HepG2 (cell line): ENCODE measurements around the gene MRPS25. TPM values are rescaled to one million over a fixed set of nuclear protein-coding genes. Genes with fewer than 3 reads are reported as not detected.

Source experiments
- CAMTA2 ChIP-seq: sonication (generic); formaldehyde crosslinking; IDR thresholded peaks from 2 replicates; pipeline ENCODE4 v1.4.0; 2020; ENCODE audit warnings: mild to moderate bottlenecking, missing genetic modification reagents, borderline replicate concordance
- DNMT1 ChIP-seq: sonication (generic); formaldehyde crosslinking; IDR thresholded peaks from 2 replicates; pipeline ENCODE4 v1.5.1; 2020; ENCODE audit warnings: mild to moderate bottlenecking, missing genetic modification reagents
- GMEB2 ChIP-seq: IDR thresholded peaks from 2 replicates; pipeline ENCODE4 v1.6.1; 2016; ENCODE audit warnings: missing biosample characterization, missing genetic modification reagents, low read depth
- ISL2 ChIP-seq: sonication (generic); formaldehyde crosslinking; IDR thresholded peaks from 2 replicates; pipeline ENCODE4 v1.5.0; 2020; ENCODE audit warnings: missing genetic modification reagents
- RARA ChIP-seq: IDR thresholded peaks from 2 replicates; pipeline ENCODE4 v1.6.1; 2016; ENCODE audit warnings: missing genetic modification reagents, missing compliant biosample characterization
- ZBTB1 ChIP-seq: sonication (generic); formaldehyde crosslinking; IDR thresholded peaks from 2 replicates; pipeline ENCODE4 v1.4.0; 2020; ENCODE audit warnings: missing genetic modification reagents, borderline replicate concordance
- ZKSCAN1 ChIP-seq: fragments of 150-350 bp; IDR thresholded peaks from 2 replicates; pipeline ENCODE4 v1.6.1; 2014; ENCODE audit warnings: low read length
- ZNF318 ChIP-seq: sonication (generic); formaldehyde crosslinking; IDR thresholded peaks from 2 replicates; pipeline ENCODE4 v1.4.0; 2020; ENCODE audit warnings: mild to moderate bottlenecking, missing genetic modification reagents
- ZNF513 ChIP-seq: sonication (generic); formaldehyde crosslinking; conservative IDR thresholded peaks from 2 replicates; pipeline ENCODE4 v1.5.0; 2020; ENCODE audit warnings: missing genetic modification reagents
- polyA plus RNA-seq, 8 experiments: library from polyadenylated mRNA; depleted of rRNA in 3 of 8; stranded (reverse) in 7 of 8; unstranded in 1 of 8; fragments of >200 nt; fragmentation: Illumina TruSeq in 4 of 8; extraction: Trizol in 4 of 8; gene quantifications; 2 replicates each; pipeline versions ENCODE4 v1.2.1 to v1.2.3, GENCODE V29; 2011 to 2016; ENCODE audit warnings: low read depth in 4 of 8, missing spikeins in 1 of 8, mixed read lengths in 1 of 8; ENCODE audit not compliant: insufficient read depth in 1 of 8
- total RNA-seq, 5 experiments: library from RNA; depleted of rRNA; stranded (reverse); fragments of >200 nt; fragmentation: Illumina TruSeq; extraction: Trizol; gene quantifications; 2 replicates each; pipeline ENCODE4 v1.2.3, GENCODE V29; 2016; ENCODE audit warnings: low read depth in 1 of 5
- TF ChIP-seq, protein P1 (sequence below): sonication (generic); formaldehyde crosslinking; IDR thresholded peaks from 2 replicates; pipeline ENCODE4 v1.8.1; 2022; ENCODE audit warnings: mild to moderate bottlenecking, missing genetic modification reagents
- TF ChIP-seq, protein P2 (sequence below): IDR thresholded peaks from 2 replicates; pipeline ENCODE4 v1.6.1; 2016; ENCODE audit warnings: missing compliant biosample characterization, missing genetic modification reagents, borderline replicate concordance
- TF ChIP-seq, protein P3 (sequence below): sonication (generic); formaldehyde crosslinking; conservative IDR thresholded peaks from 2 replicates; pipeline ENCODE4 v1.8.0; 2022; ENCODE audit warnings: mild to moderate bottlenecking, moderate library complexity, missing genetic modification reagents

The MRPS25 gene
- total and polyA plus RNA-seq, 2 of the 13 experiments (the other 11 are each of a cell fraction or from before 2014, with no cell fraction given) = 60.1 to 74.3 TPM

- TF ChIP-seq, protein P1, sequence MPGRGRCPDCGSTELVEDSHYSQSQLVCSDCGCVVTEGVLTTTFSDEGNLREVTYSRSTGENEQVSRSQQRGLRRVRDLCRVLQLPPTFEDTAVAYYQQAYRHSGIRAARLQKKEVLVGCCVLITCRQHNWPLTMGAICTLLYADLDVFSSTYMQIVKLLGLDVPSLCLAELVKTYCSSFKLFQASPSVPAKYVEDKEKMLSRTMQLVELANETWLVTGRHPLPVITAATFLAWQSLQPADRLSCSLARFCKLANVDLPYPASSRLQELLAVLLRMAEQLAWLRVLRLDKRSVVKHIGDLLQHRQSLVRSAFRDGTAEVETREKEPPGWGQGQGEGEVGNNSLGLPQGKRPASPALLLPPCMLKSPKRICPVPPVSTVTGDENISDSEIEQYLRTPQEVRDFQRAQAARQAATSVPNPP = no peak
- TF ChIP-seq ISL2 (CRISPR knock-in tag) = peak; percentile 35; the same call in 1 of the 2 replicates
- TF ChIP-seq RARA (CRISPR knock-in tag) = peak; percentile 90
- no peak for TF ChIP-seq DNMT1 (CRISPR knock-in tag)
- TF ChIP-seq ZKSCAN1 = no peak
- TF ChIP-seq ZBTB1 (CRISPR knock-in tag) = no peak
- TF ChIP-seq, protein P2, sequence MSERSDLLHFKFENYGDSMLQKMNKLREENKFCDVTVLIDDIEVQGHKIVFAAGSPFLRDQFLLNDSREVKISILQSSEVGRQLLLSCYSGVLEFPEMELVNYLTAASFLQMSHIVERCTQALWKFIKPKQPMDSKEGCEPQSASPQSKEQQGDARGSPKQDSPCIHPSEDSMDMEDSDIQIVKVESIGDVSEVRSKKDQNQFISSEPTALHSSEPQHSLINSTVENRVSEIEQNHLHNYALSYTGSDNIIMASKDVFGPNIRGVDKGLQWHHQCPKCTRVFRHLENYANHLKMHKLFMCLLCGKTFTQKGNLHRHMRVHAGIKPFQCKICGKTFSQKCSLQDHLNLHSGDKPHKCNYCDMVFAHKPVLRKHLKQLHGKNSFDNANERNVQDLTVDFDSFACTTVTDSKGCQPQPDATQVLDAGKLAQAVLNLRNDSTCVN = no peak; the same call in 1 of the 2 replicates
- no peak for TF ChIP-seq ZNF513 (CRISPR knock-in tag)
- TF ChIP-seq, protein P3, sequence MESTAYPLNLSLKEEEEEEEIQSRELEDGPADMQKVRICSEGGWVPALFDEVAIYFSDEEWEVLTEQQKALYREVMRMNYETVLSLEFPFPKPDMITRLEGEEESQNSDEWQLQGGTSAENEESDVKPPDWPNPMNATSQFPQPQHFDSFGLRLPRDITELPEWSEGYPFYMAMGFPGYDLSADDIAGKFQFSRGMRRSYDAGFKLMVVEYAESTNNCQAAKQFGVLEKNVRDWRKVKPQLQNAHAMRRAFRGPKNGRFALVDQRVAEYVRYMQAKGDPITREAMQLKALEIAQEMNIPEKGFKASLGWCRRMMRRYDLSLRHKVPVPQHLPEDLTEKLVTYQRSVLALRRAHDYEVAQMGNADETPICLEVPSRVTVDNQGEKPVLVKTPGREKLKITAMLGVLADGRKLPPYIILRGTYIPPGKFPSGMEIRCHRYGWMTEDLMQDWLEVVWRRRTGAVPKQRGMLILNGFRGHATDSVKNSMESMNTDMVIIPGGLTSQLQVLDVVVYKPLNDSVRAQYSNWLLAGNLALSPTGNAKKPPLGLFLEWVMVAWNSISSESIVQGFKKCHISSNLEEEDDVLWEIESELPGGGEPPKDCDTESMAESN = peak; percentile 69
- no peak for TF ChIP-seq ZNF318 (CRISPR knock-in tag)
- no peak for TF ChIP-seq GMEB2
- TF ChIP-seq CAMTA2 (CRISPR knock-in tag) = no peak
These were observed 42.2 kb upstream of the MRPS25 start (continued) for GRCh38 chr3:15107075-15107947.
